Measurements from ENCODE around the gene KBTBD6. TPM values are rescaled to one million over a fixed set of nuclear protein-coding genes. Genes with fewer than 3 reads are reported as not detected.

Gene KBTBD6
- total RNA-seq, 1 experiment from 2014 or later = 9.1 TPM

GRCh38 chr13:41122838-41123237 is 9.8 kb downstream of the KBTBD6 start:
- DNase-seq (ENCODE audit: low read depth, low spot score) (no peak), ATAC-seq (no peak)
- H3K27me3 ChIP-seq (ENCODE audit: insufficient read depth, low read length) = no peaks in the 10 kb centered on the region
- H3K9me2 ChIP-seq (ENCODE audit: insufficient read depth) = no peaks in the 10 kb centered on the region
- no peak overlapping the region for H3K27ac ChIP-seq (ENCODE audit: low read depth, low read length)
- no peaks in the 10 kb centered on the region for H4K20me1 ChIP-seq (ENCODE audit: insufficient read depth)
- no peak overlapping the region for H3K9ac ChIP-seq (ENCODE audit: low read length)
- RAD21 ChIA-PET (ENCODE audit: low non-redundant PET in 1 of 2, low total read pairs in 2 of 2, uncharacterized antibody in 2 of 2, unreplicated experiment in 2 of 2) = no interaction called here
- no peaks in the 10 kb centered on the region for H3K9me3 ChIP-seq (ENCODE audit: control insufficient read depth in 1 of 2, insufficient read depth in 1 of 2, low read depth in 1 of 2, low read length in 2 of 2)
- CTCF ChIA-PET = no interaction called here
- H3K79me2 ChIP-seq (ENCODE audit: insufficient read depth, low read length) = no peaks in the 10 kb centered on the region; the same call in 1 of the 2 replicates
- H3K4me2 ChIP-seq (ENCODE audit: low read length) = no peak overlapping the region
- no peaks in the 10 kb centered on the region for H3K4me1 ChIP-seq (ENCODE audit: control insufficient read depth in 1 of 2, insufficient read depth in 2 of 2, low read length in 2 of 2)
- intact Hi-C loops (cut with micrococcal nuclease) = no loop called here
- POLR2A ChIA-PET = no interaction called here
- H2AFZ ChIP-seq (ENCODE audit: low read depth, low read length, poor library complexity, severe bottlenecking) = no peak overlapping the region
- no TSS peak for BruUV-seq (replicated peaks)
- no peak overlapping the region for H3K4me3 ChIP-seq (replicated peaks in 1 of 2; ENCODE audit: low read depth in 1 of 2, low read length in 2 of 2)
- no peak for TF ChIP-seq ELF1 (IDR thresholded peaks at IDR 0.05; ENCODE audit: borderline replicate concordance, low read depth)
- TF ChIP-seq FOSL1 (IDR thresholded peaks at IDR 0.05; ENCODE audit: low read depth) = no peak
- no peak for TF ChIP-seq RAD21 (IDR thresholded peaks at IDR 0.05; ENCODE audit: low read depth)
- no peak for TF ChIP-seq ZBTB33 (IDR thresholded peaks at IDR 0.05; ENCODE audit: extremely low read depth, insufficient replicate concordance, low read length)
- no peak for TF ChIP-seq EZH2phosphoT487 (IDR thresholded peaks at IDR 0.05; ENCODE audit: borderline replicate concordance)
- TF ChIP-seq MAX (IDR thresholded peaks at IDR 0.05) = no peak
- TF ChIP-seq ZFX (IDR thresholded peaks at IDR 0.05) = no peak
- no peak for TF ChIP-seq POLR2A (IDR thresholded peaks at IDR 0.05; ENCODE audit: borderline replicate concordance, extremely low read depth, insufficient read depth, insufficient read length)
- no peak for TF ChIP-seq EZH2 (IDR thresholded peaks at IDR 0.05)
- TF ChIP-seq ZNF274 (IDR thresholded peaks at IDR 0.05; ENCODE audit: low read depth, low read length) = no peak
- TF ChIP-seq ATF3 (IDR thresholded peaks at IDR 0.05) = no peak
- TF ChIP-seq JUND (IDR thresholded peaks at IDR 0.05) = no peak
- TF ChIP-seq CTCF (IDR thresholded peaks at IDR 0.05 in 2 of 3, conservative IDR thresholded peaks at IDR 0.05 in 1 of 3; ENCODE audit: borderline replicate concordance in 1 of 3, insufficient read depth in 1 of 3, low read depth in 2 of 3, low read length in 2 of 3) = no peak
- TF ChIP-seq EGR1 (IDR thresholded peaks at IDR 0.05; ENCODE audit: low read depth) = no peak
- TF ChIP-seq POLR2AphosphoS5 (IDR thresholded peaks at IDR 0.05; ENCODE audit: low read depth, low read length) = no peak
- H3K36me3 ChIP-seq (ENCODE audit: control insufficient read depth in 1 of 2, insufficient read depth in 2 of 2, low read length in 2 of 2) = no peaks in the 10 kb centered on the region
